Kidney epithelial cell (primary cell): ENCODE measurements around the gene HAL. TPM values are rescaled to one million over a fixed set of nuclear protein-coding genes. Genes with fewer than 3 reads are reported as not detected.

ENCODE experiments used
- DNase-seq: peaks from one replicate; pipeline ENCODE4 v3.0.0-alpha.2; 2010; ENCODE audit warnings: low read depth
- H3K27me3 ChIP-seq: 2 replicates; pipeline ENCODE4 v1.6.0; 2011; ENCODE audit warnings: low read length; ENCODE audit not compliant: control insufficient read depth, insufficient read depth
- H3K36me3 ChIP-seq: 2 replicates; pipeline ENCODE4 v1.5.1; 2011; ENCODE audit warnings: low read length; ENCODE audit not compliant: control insufficient read depth, insufficient read depth
- H3K4me3 ChIP-seq: 2 replicates; pipeline ENCODE4 v1.5.1; 2011; ENCODE audit warnings: low read depth, mild to moderate bottlenecking, control low read depth, low read length
- total RNA-seq: library from RNA; depleted of rRNA; stranded (reverse); fragments of >200 nt; gene quantifications from 2 replicates; pipeline ENCODE4 v1.2.3, GENCODE V29; 2015
- TF ChIP-seq, protein P1 (sequence below): IDR thresholded peaks from 2 replicates; pipeline ENCODE4 v1.5.1; 2011; ENCODE audit warnings: mild to moderate bottlenecking, moderate library complexity, low read length, control low read depth, inconsistent platforms; ENCODE audit not compliant: insufficient read depth, poor library complexity, severe bottlenecking

HAL gene
- total RNA-seq, 1 donor from 2014 or later: 0.21 TPM

DNA sequence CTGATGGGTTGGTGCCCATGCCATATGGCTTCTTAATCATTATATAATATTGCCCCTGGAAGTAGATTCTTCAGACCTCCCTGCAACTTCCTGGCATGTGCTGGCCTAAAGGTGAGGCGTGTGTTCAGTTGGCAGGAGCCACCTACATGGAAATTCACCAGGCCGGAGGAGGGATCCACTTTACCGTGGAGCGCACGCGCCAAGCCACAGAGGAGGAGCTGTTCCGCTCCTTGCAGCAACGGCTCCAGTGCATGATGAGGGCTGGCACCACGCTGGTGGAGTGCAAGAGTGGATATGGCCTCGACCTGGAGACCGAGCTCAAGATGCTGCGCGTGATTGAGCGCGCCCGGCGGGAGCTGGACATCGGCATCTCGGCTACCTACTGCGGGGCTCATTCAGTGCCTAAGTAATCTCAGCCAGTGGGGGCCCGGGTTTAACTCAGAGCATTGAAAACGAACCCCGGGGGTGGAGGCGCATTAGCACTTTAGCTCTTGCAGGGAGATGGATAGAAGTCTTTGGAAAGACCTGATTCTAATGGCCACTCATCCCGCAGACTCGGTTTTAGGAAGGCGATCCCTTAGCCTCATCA lies 39.5 kb downstream of the HAL start:
- Histone ChIP-seq H3K36me3 (no peaks in the 10 kb centered on the region), H3K27me3 (peaks cover 2% of the 10 kb centered on the region), H3K4me3 (no peak overlapping the region)
- TF ChIP-seq, protein P1, sequence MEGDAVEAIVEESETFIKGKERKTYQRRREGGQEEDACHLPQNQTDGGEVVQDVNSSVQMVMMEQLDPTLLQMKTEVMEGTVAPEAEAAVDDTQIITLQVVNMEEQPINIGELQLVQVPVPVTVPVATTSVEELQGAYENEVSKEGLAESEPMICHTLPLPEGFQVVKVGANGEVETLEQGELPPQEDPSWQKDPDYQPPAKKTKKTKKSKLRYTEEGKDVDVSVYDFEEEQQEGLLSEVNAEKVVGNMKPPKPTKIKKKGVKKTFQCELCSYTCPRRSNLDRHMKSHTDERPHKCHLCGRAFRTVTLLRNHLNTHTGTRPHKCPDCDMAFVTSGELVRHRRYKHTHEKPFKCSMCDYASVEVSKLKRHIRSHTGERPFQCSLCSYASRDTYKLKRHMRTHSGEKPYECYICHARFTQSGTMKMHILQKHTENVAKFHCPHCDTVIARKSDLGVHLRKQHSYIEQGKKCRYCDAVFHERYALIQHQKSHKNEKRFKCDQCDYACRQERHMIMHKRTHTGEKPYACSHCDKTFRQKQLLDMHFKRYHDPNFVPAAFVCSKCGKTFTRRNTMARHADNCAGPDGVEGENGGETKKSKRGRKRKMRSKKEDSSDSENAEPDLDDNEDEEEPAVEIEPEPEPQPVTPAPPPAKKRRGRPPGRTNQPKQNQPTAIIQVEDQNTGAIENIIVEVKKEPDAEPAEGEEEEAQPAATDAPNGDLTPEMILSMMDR: no peak
- DNase-seq: no peak

- Histone ChIP-seq H3K36me3 (no peaks in the 10 kb centered on the region), H3K4me3 (no peak overlapping the region), H3K27me3 (peaks cover 2% of the 10 kb centered on the region)
- TF ChIP-seq, protein P1: no peak
- DNase-seq: no peak
Measured at GRCh38 chr12:95955549-95956159, 40.5 kb downstream of the HAL start.

DNA sequence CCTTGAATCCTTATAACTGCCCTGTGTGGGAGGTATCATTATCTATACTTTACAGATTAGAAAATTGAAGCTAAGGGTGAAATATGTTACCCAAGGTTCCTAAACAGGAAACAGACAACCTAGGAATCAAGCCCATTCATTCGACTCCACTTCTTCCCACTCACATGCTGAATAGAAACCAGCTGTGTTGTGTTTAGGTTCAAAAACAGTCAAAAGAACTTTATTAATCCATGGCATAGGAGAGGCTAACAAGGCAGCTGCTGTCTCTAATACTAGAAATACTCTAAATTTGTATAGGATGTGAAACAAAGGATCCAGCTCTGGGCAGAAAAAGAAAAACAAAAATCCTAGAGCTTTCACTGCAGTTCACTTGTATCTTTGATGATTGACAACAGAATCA lies 43.1 kb downstream of the HAL start:
- Histone ChIP-seq H3K4me3 (no peak overlapping the region), H3K27me3 (peaks cover 4% of the 10 kb centered on the region), H3K36me3 (no peaks in the 10 kb centered on the region)
- no peak for DNase-seq
- TF ChIP-seq, protein P1: no peak

DNA sequence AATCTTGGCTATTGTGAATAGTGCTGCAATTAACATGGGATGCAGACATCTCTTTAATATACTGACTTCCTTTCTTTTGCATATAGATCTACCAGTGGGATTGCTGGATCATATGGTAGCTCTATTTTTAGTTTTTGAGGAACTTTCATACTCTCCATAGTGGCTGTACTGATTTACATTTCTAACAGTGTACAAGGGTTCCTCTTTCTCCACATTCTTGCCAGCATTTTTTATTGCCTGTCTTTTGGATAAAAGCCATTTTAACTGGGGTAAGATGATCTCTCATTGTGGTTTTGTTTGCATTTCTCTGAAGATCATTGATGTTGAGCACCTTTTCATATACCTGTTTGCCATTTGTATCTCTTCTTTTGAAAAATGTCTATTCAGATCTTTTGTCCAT lies 44.6 kb downstream of the HAL start:
- TF ChIP-seq, protein P1: no peak
- no peak for DNase-seq
- Histone ChIP-seq H3K4me3 (no peak overlapping the region), H3K36me3 (no peaks in the 10 kb centered on the region), H3K27me3 (peaks cover 2% of the 10 kb centered on the region)

DNA sequence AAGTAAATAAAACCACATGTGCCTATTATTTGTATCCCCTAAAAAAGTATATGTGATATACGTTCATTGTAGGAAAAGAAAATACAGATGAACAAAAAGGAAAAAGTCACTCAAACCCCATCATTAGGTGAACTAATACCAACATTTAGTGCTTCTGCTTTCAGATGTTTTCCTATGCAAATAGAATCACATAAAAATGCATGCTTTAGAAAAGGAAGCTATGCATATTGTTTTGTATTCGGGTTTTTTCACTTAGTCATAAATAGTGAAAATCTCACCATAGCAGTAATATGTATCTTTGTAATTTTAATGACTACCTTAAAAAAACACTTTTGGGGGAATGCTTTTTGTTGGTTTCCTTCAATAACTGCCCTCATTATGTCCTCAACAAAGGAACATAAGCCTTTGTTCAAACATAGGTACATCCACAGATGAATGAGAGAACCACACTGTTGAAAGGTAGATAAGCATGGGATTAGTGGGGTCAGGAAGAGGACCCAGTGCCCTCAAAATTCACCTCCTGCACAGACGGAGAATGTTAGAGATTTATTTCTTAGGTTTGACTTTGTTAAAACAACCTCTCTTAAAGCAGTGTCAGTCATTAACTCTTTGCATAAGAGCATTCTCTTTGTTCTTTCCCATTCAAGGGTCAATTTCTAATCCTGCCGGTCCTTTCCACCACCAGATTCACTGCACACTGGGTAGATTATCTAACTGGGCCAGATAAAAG lies 46.5 kb downstream of the HAL start:
- peaks cover 2% of the 10 kb centered on the region for H3K27me3 ChIP-seq
- DNase-seq: no peak
- no peaks in the 10 kb centered on the region for H3K36me3 ChIP-seq
- TF ChIP-seq, protein P1: no peak
- no peak overlapping the region for H3K4me3 ChIP-seq
